ENCODE results near the gene TEAD1.

DNA sequence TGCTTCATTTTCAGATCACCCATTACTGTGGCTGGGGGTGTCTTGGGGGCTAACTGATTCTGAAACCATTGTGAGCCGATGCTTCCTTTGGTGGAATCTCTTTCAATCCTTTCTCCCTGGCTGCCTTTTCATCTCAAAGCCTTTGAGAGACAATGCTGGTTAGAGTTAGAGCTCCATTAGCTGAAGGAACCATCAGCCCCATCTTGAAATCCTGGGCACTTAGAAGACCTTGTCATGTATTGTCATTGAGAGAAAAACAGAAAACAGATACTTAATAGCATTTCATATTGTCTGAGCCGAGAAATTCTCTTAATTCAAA is 6.7 kb downstream of the TEAD1 start:
- TF ChIP-seq, protein P1, sequence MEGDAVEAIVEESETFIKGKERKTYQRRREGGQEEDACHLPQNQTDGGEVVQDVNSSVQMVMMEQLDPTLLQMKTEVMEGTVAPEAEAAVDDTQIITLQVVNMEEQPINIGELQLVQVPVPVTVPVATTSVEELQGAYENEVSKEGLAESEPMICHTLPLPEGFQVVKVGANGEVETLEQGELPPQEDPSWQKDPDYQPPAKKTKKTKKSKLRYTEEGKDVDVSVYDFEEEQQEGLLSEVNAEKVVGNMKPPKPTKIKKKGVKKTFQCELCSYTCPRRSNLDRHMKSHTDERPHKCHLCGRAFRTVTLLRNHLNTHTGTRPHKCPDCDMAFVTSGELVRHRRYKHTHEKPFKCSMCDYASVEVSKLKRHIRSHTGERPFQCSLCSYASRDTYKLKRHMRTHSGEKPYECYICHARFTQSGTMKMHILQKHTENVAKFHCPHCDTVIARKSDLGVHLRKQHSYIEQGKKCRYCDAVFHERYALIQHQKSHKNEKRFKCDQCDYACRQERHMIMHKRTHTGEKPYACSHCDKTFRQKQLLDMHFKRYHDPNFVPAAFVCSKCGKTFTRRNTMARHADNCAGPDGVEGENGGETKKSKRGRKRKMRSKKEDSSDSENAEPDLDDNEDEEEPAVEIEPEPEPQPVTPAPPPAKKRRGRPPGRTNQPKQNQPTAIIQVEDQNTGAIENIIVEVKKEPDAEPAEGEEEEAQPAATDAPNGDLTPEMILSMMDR (optimal IDR thresholded peaks at IDR 0.05 in 1 of 3, IDR thresholded peaks at IDR 0.05 in 1 of 3, conservative IDR thresholded peaks at IDR 0.05 in 1 of 3; ENCODE audit: extremely low read depth in 1 of 3, insufficient read depth in 2 of 3, low read length in 3 of 3): no peak
- no peak for TF ChIP-seq EZH2 (IDR thresholded peaks at IDR 0.05; ENCODE audit: low read length)
